Activated naive CD4-positive, alpha-beta T cell treated with Interleukin-2 at 50 U/mL for 16 hours (primary cell): ENCODE data around the gene CSHL1.
A peak's percentile ranks its signal among the peaks of the same experiment; 100 is the strongest.

Experiments
- DNase-seq: peaks from one replicate; pipeline ENCODE4 v3.0.0-alpha.2; 2020

CSHL1 gene

GRCh38 chr17:63911041-63911635 is at the start of gene CSHL1:
Gene CSHL1, minus strand, starts transcription at chr17:63911258. Its CDS starts 62 bp downstream, at chr17:63911196.
- no peak for DNase-seq

- DNase-seq = no peak
These were observed 49.4 kb upstream of the CSHL1 start for GRCh38 chr17:63960430-63960829.

GRCh38 chr17:63960006-63960405 is 48.9 kb upstream of the CSHL1 start:
- DNase-seq = no peak

GRCh38 chr17:63956296-63956920 is 45.4 kb upstream of the CSHL1 start:
- no peak for DNase-seq

GRCh38 chr17:63955791-63956190 is 44.7 kb upstream of the CSHL1 start:
- DNase-seq = no peak

GRCh38 chr17:63955232-63955631 is 44.2 kb upstream of the CSHL1 start:
- no peak for DNase-seq

GRCh38 chr17:63954402-63955063 is 43.5 kb upstream of the CSHL1 start:
- peak; percentile 21 for DNase-seq

- peak; percentile 28 for DNase-seq
These were observed 40.2 kb upstream of the CSHL1 start for GRCh38 chr17:63950940-63951907.

GRCh38 chr17:63949576-63950250 is 38.7 kb upstream of the CSHL1 start:
- no peak for DNase-seq

- no peak for DNase-seq
These were observed 37.5 kb upstream of the CSHL1 start for GRCh38 chr17:63948521-63948920.

- DNase-seq = no peak
These were observed 36.8 kb upstream of the CSHL1 start for GRCh38 chr17:63947711-63948330.

GRCh38 chr17:63946440-63947363 is 35.6 kb upstream of the CSHL1 start:
- peak; percentile 66 for DNase-seq

- DNase-seq = no peak
These were observed 34.9 kb upstream of the CSHL1 start for GRCh38 chr17:63945784-63946439.

GRCh38 chr17:63944736-63945499 is 33.9 kb upstream of the CSHL1 start:
- no peak for DNase-seq

- DNase-seq = no peak
These were observed 32.7 kb upstream of the CSHL1 start for GRCh38 chr17:63943745-63944144.

GRCh38 chr17:63942309-63942985 is 31.4 kb upstream of the CSHL1 start:
- DNase-seq = no peak

GRCh38 chr17:63941751-63942150 is 30.7 kb upstream of the CSHL1 start:
- DNase-seq = no peak

GRCh38 chr17:63941162-63941561 is 30.1 kb upstream of the CSHL1 start:
- no peak for DNase-seq

- DNase-seq = no peak
These were observed 29.5 kb upstream of the CSHL1 start for GRCh38 chr17:63940584-63940983.
